H1 (cell line): ENCODE measurements around the gene MCEMP1. TPM values are rescaled to one million over a fixed set of nuclear protein-coding genes. Genes with fewer than 3 reads are reported as not detected.

ENCODE experiments used
- CTCF ChIA-PET: fragments of 300-600 bp; sonication (Branson Sonifier 250); formaldehyde crosslinking; loops from one replicate; lab custom pipeline; 2021; ENCODE audit not compliant: partially characterized antibody; lab: Charles Lee
- POLR2A ChIA-PET: fragments of 300-600 bp; sonication (Branson Sonifier 250); formaldehyde crosslinking; loops from one replicate; lab custom pipeline; 2021; ENCODE audit warnings: inconsistent platforms; ENCODE audit not compliant: partially characterized antibody; lab: Charles Lee
- DNase-seq, 2 experiments: peaks; one replicate each; pipeline versions ENCODE4 v3.0.0 to v3.0.0-alpha.2; 2010 to 2022; ENCODE audit warnings: low spot score in 2 of 2, low read depth in 1 of 2, mixed read lengths in 1 of 2
- FAIRE-seq: peaks from 2 replicates; lab custom pipeline; 2011; peaks lifted over from hg19 to GRCh38; lab: Jason Lieb, UNC
- H2AFZ ChIP-seq: 2 replicates; pipeline ENCODE4 v1.8.1; 2012; ENCODE audit warnings: low read length, inconsistent platforms
- H2AK5ac ChIP-seq: 2 replicates; pipeline ENCODE4 v1.6.1; 2013; ENCODE audit warnings: low read depth, low read length
- H2BK120ac ChIP-seq: replicated peaks from 2 replicates; pipeline ENCODE3; 2013; ENCODE audit warnings: low read depth, low read length, inconsistent platforms
- H2BK12ac ChIP-seq: 2 replicates; pipeline ENCODE4 v1.6.1; 2013; ENCODE audit warnings: low read depth, low read length
- H2BK15ac ChIP-seq: 2 replicates; pipeline ENCODE4 v1.6.1; 2013; ENCODE audit warnings: low read length
- H2BK20ac ChIP-seq: 2 replicates; pipeline ENCODE4 v1.6.1; 2013; ENCODE audit warnings: low read length
- H2BK5ac ChIP-seq: 2 replicates; pipeline ENCODE4 v1.6.1; 2013; ENCODE audit warnings: low read depth, low read length
- H3K14ac ChIP-seq: 2 replicates; pipeline ENCODE4 v1.6.1; 2013; ENCODE audit warnings: inconsistent platforms; ENCODE audit not compliant: insufficient read length
- H3K18ac ChIP-seq: 2 replicates; pipeline ENCODE4 v1.6.1; 2013; ENCODE audit warnings: low read length; ENCODE audit errors: extremely low read depth
- H3K23ac ChIP-seq: 2 replicates; pipeline ENCODE4 v1.6.1; 2013; ENCODE audit warnings: inconsistent platforms; ENCODE audit not compliant: insufficient read length
- H3K23me2 ChIP-seq: 2 replicates; pipeline ENCODE4 v1.6.1; 2013; ENCODE audit warnings: low read depth, low read length
- H3K27ac ChIP-seq: 2 replicates; pipeline ENCODE4 v1.6.1; 2011; ENCODE audit warnings: low read depth, low read length, inconsistent platforms
- H3K27me3 ChIP-seq, 4 experiments: replicated peaks in 1 of 4; 1 replicate in 1 of 4; 2 replicates in 3 of 4; pipeline versions ENCODE4 v1.6.1 to v1.8.1; 2011 to 2013; ENCODE audit warnings: low read length in 3 of 4, mild to moderate bottlenecking in 3 of 4, inconsistent platforms in 2 of 4, mixed read lengths in 2 of 4, moderate library complexity in 1 of 4; ENCODE audit not compliant: control insufficient read depth in 3 of 4, insufficient read depth in 3 of 4; ENCODE audit errors: extremely low read depth in 1 of 4
- H3K36me3 ChIP-seq, 4 experiments: 2 replicates each; pipeline versions ENCODE4 v1.6.1 to v1.8.1; 2011 to 2013; ENCODE audit warnings: mild to moderate bottlenecking in 4 of 4, low read length in 3 of 4, moderate library complexity in 2 of 4, control low read depth in 1 of 4, inconsistent platforms in 1 of 4; ENCODE audit not compliant: insufficient read depth in 4 of 4, control insufficient read depth in 2 of 4
- H3K4ac ChIP-seq: replicated peaks from 2 replicates; pipeline ENCODE3; 2013; ENCODE audit warnings: low read length, low read depth, mixed read lengths, inconsistent platforms; ENCODE audit not compliant: insufficient read length
- H3K4me1 ChIP-seq, 4 experiments: replicated peaks in 1 of 4; 1 replicate in 1 of 4; 2 replicates in 3 of 4; pipeline versions ENCODE4 v1.6.1 to v1.8.1; 2011 to 2013; ENCODE audit warnings: low read length in 3 of 4, inconsistent platforms in 2 of 4, mixed read lengths in 1 of 4; ENCODE audit not compliant: insufficient read depth in 4 of 4, control insufficient read depth in 3 of 4
- H3K4me2 ChIP-seq, 2 experiments: 2 replicates each; pipeline versions ENCODE4 v1.6.1 to v1.8.1; 2011 to 2013; ENCODE audit warnings: low read depth in 2 of 2, low read length in 2 of 2, control low read depth in 1 of 2, inconsistent platforms in 1 of 2, mild to moderate bottlenecking in 1 of 2; ENCODE audit not compliant: insufficient read depth in 1 of 2
- H3K4me3 ChIP-seq, 4 experiments: fragments of 200-600, 300-600 bp in 1 of 4; sonication (generic), shearing (Covaris generic), sonication (Bioruptor Twin) in 1 of 4; 2 replicates each; pipeline versions ENCODE4 v1.5.1 to v1.8.1; 2011 to 2016; ENCODE audit warnings: low read length in 4 of 4, low read depth in 3 of 4, control low read depth in 2 of 4, inconsistent platforms in 2 of 4, mild to moderate bottlenecking in 2 of 4, mixed read lengths in 1 of 4, moderate library complexity in 1 of 4; ENCODE audit not compliant: insufficient read depth in 2 of 4; ENCODE audit errors: extremely low read depth in 1 of 4
- H3K56ac ChIP-seq: replicated peaks from 2 replicates; pipeline ENCODE3; 2013; ENCODE audit warnings: low read depth, mild to moderate bottlenecking, mixed read lengths, low read length, inconsistent platforms; ENCODE audit not compliant: insufficient read length
- H3K79me1 ChIP-seq: 2 replicates; pipeline ENCODE4 v1.6.1; 2013; ENCODE audit warnings: low read depth, low read length, control low read depth
- H3K79me2 ChIP-seq, 2 experiments: 2 replicates each; pipeline versions ENCODE4 v1.6.1 to v1.8.1; 2012 to 2013; ENCODE audit warnings: low read length in 2 of 2, mild to moderate bottlenecking in 2 of 2, inconsistent platforms in 1 of 2; ENCODE audit not compliant: insufficient read depth in 2 of 2, control insufficient read depth in 1 of 2
- H3K9ac ChIP-seq, 4 experiments: replicated peaks in 1 of 4; 1 replicate in 1 of 4; 2 replicates in 3 of 4; pipeline versions ENCODE4 v1.6.1 to v1.8.1; 2011 to 2013; ENCODE audit warnings: low read depth in 3 of 4, low read length in 3 of 4, control low read depth in 2 of 4, mild to moderate bottlenecking in 2 of 4, moderate library complexity in 2 of 4, inconsistent platforms in 1 of 4; ENCODE audit errors: extremely low read depth in 1 of 4
- H3K9me3 ChIP-seq, 2 experiments: 2 replicates each; pipeline versions ENCODE4 v1.6.1 to v1.8.1; 2012 to 2013; ENCODE audit warnings: mild to moderate bottlenecking in 2 of 2, moderate library complexity in 2 of 2, control low read depth in 1 of 2, inconsistent platforms in 1 of 2, low read depth in 1 of 2, low read length in 1 of 2, mixed read lengths in 1 of 2; ENCODE audit not compliant: insufficient read depth in 2 of 2
- H4K20me1 ChIP-seq, 2 experiments: replicated peaks in 1 of 2; 2 replicates each; pipeline versions ENCODE3 to v1.8.1; 2011 to 2013; ENCODE audit warnings: inconsistent platforms in 2 of 2, low read length in 2 of 2, mild to moderate bottlenecking in 1 of 2; ENCODE audit not compliant: insufficient read depth in 2 of 2, control insufficient read depth in 1 of 2
- H4K5ac ChIP-seq: 2 replicates; pipeline ENCODE4 v1.6.1; 2013; ENCODE audit warnings: low read length, low read depth, mixed read lengths, inconsistent platforms; ENCODE audit not compliant: insufficient read length
- H4K8ac ChIP-seq: 2 replicates; pipeline ENCODE4 v1.8.0; 2013; ENCODE audit warnings: mild to moderate bottlenecking, moderate library complexity, low read length, inconsistent platforms; ENCODE audit not compliant: insufficient read depth; ENCODE audit errors: extremely low read depth
- H4K91ac ChIP-seq: replicated peaks from 2 replicates; pipeline ENCODE3; 2013; ENCODE audit warnings: low read length, mixed read lengths, inconsistent platforms; ENCODE audit not compliant: insufficient read length
- ASH2L ChIP-seq: fragments of 200-600, 300-600 bp; sonication (generic); IDR thresholded peaks from one replicate; pipeline ENCODE4 v1.7.1; 2017; ENCODE audit warnings: low read length
- BRCA1 ChIP-seq: IDR thresholded peaks from 2 replicates; pipeline ENCODE4 v1.6.1; 2012; ENCODE audit warnings: low read depth, low read length, improper control_type of control experiment
- CEBPB ChIP-seq: IDR thresholded peaks from 2 replicates; pipeline ENCODE4 v1.6.1; 2012; ENCODE audit warnings: low read depth, low read length
- CHD2 ChIP-seq: IDR thresholded peaks from 2 replicates; pipeline ENCODE4 v1.6.1; 2012; ENCODE audit warnings: low read length, improper control_type of control experiment
- EP300 ChIP-seq, 2 experiments: IDR thresholded peaks; 1 replicate in 1 of 2; 2 replicates in 1 of 2; pipeline ENCODE4 v1.6.1; 2011 to 2012; ENCODE audit warnings: low read depth in 2 of 2, low read length in 2 of 2, mild to moderate bottlenecking in 2 of 2, borderline replicate concordance in 1 of 2, inconsistent platforms in 1 of 2, moderate library complexity in 1 of 2
- FOSL1 ChIP-seq: IDR thresholded peaks from 2 replicates; pipeline ENCODE4 v1.6.1; 2011; ENCODE audit warnings: mild to moderate bottlenecking, low read depth, low read length, moderate library complexity; ENCODE audit not compliant: insufficient read depth
- JUN ChIP-seq: IDR thresholded peaks from 2 replicates; pipeline ENCODE4 v1.6.1; 2011; ENCODE audit warnings: low read depth, mild to moderate bottlenecking, improper control_type of control experiment, low read length
- KDM4A ChIP-seq: IDR thresholded peaks from one replicate; pipeline ENCODE4 v1.7.1; 2012; ENCODE audit warnings: low read depth, mild to moderate bottlenecking, moderate library complexity, low read length, inconsistent platforms; ENCODE audit not compliant: severe bottlenecking
- MAFK ChIP-seq: IDR thresholded peaks from 2 replicates; pipeline ENCODE4 v1.6.1; 2012; ENCODE audit warnings: low read depth, mild to moderate bottlenecking, improper control_type of control experiment, low read length
- NRF1 ChIP-seq: IDR thresholded peaks from 2 replicates; pipeline ENCODE4 v1.6.1; 2011; ENCODE audit warnings: mild to moderate bottlenecking, low read depth, low read length, improper control_type of control experiment
- RBBP5 ChIP-seq: IDR thresholded peaks from 2 replicates; pipeline ENCODE4 v1.7.1; 2012; ENCODE audit warnings: low read depth, mild to moderate bottlenecking, inconsistent platforms, low read length, moderate library complexity, borderline replicate concordance
- SIN3A ChIP-seq, 2 experiments: IDR thresholded peaks in 1 of 2; conservative IDR thresholded peaks in 1 of 2; 2 replicates each; pipeline ENCODE4 v1.6.1; 2011 to 2012; ENCODE audit warnings: low read length in 2 of 2, improper control_type of control experiment in 1 of 2, low read depth in 1 of 2, mild to moderate bottlenecking in 1 of 2
- SP1 ChIP-seq: IDR thresholded peaks from 2 replicates; pipeline ENCODE4 v1.6.1; 2011; ENCODE audit warnings: low read depth, low read length
- TAF7 ChIP-seq: optimal IDR thresholded peaks from 2 replicates; pipeline ENCODE3; 2011; ENCODE audit warnings: low read depth, mild to moderate bottlenecking, inconsistent platforms, low read length, moderate library complexity, borderline replicate concordance
- WGBS, 2 experiments: shearing (Covaris generic) in 1 of 2; methylation state at CpG; one replicate each; pipeline versions ENCODE4 v1.1.6 to v1.1.7; 2013 to 2015; ENCODE audit warnings: low lambda C conversion rate in 2 of 2, mixed read lengths in 2 of 2, inconsistent platforms in 1 of 2, low coverage in 1 of 2, missing lambda C conversion rate in 1 of 2; ENCODE audit not compliant: insufficient replicate concordance in 2 of 2, insufficient coverage in 1 of 2, insufficient read length in 1 of 2; ENCODE audit errors: extremely low coverage in 1 of 2, missing lambda C conversion rate in 1 of 2; 5-methylcytosine and 5-hydroxymethylcytosine counted together
- polyA plus RNA-seq, 7 experiments: library from polyadenylated mRNA; depleted of rRNA in 3 of 7; stranded (reverse) in 5 of 7; unstranded in 2 of 7; fragments of >200 nt in 5 of 7; fragments of 200-250 nt in 2 of 7; gene quantifications; 1 replicate in 5 of 7; 2 replicates in 1 of 7; 4 replicates in 1 of 7; pipeline versions ENCODE4 v1.2.1 to v1.2.3, GENCODE V29; 2011 to 2013; ENCODE audit warnings: missing spikeins in 2 of 7, mixed read lengths in 2 of 7
- total RNA-seq: library from RNA; stranded (reverse); fragmentation: NEBNext Ultra II Directional; extraction: Animal tissue kit (Norgen Biotek cat#: 25700); gene quantifications from 2 replicates; pipeline ENCODE4 v1.2.1, GENCODE V29; 2021

MCEMP1 gene
- total and polyA plus RNA-seq, 2 of the 8 experiments (the other 6 are each of a cell fraction or from before 2014, with no cell fraction given): not detected

- Histone ChIP-seq H3K9ac (no peak overlapping the region), H2BK12ac (no peak overlapping the region), H4K5ac (no peak overlapping the region), H3K9me3 (no peaks in the 10 kb centered on the region), H3K4me2 (peak overlapping the region; percentile 96 to 98; a peak in 3 of 4 replicates), H3K18ac (no peak overlapping the region; the same call in 1 of the 2 replicates), H3K79me1 (no peaks in the 10 kb centered on the region), H3K79me2 (no peaks in the 10 kb centered on the region), H3K4ac (no peak overlapping the region), H3K23ac (no peak overlapping the region), H2BK120ac (no peak overlapping the region), H3K36me3 (no peaks in the 10 kb centered on the region), H3K27ac (no peak overlapping the region), H3K27me3 (peaks cover 27 to 45% (median 43%) of the 10 kb centered on the region in 4 experiments), H3K14ac (no peak overlapping the region), H2BK20ac (no peak overlapping the region), H3K56ac (no peak overlapping the region), H2BK5ac (no peak overlapping the region), H4K20me1 (peaks cover 0 to 3% of the 10 kb centered on the region in 2 experiments), H3K4me3 (peak overlapping the region in 2 of 4 experiments; percentile 26 to 63; a peak in 2 of 8 replicates), H2BK15ac (peak overlapping the region; percentile 29; the same call in 1 of the 2 replicates), H3K23me2 (peaks cover 10% of the 10 kb centered on the region; the same call in 1 of the 2 replicates), H2AK5ac (no peak overlapping the region), H3K4me1 (peaks cover 0 to 15% (median 9%) of the 10 kb centered on the region in 4 experiments; a peak in 6 of 7 replicates), H2AFZ (peak overlapping the region; percentile 49; the same call in 1 of the 2 replicates), H4K8ac (peak overlapping the region; percentile 11; the same call in 1 of the 2 replicates), H4K91ac (no peak overlapping the region)
- ChIA-PET POLR2A (no interaction called here), CTCF (interaction anchor here (1.1 kb wide), 1 partner anchor 71 kb away, joined by 5 read pairs; no protein-coding TSS in a partner anchor)
- DNase-seq (peak in 1 of 2 experiments; percentile 60), FAIRE-seq (no peak)
- WGBS, 2 experiments: 47% methylated on average over 16 of the region's 16 CpGs; no CpG with 5 or more reads in 1 of the 2 experiments
- no peak for TF ChIP-seq TAF7
- TF ChIP-seq CHD2: no peak
- no peak for TF ChIP-seq EP300 (IDR thresholded peaks at IDR 0.05; ENCODE audit: borderline replicate concordance in 1 of 2, low read depth in 2 of 2, low read length in 2 of 2)
- TF ChIP-seq SP1: no peak
- no peak for TF ChIP-seq FOSL1
- TF ChIP-seq JUN: no peak
- no peak for TF ChIP-seq ASH2L
- no peak for TF ChIP-seq NRF1
- no peak for TF ChIP-seq CEBPB
- no peak for TF ChIP-seq BRCA1
- no peak for TF ChIP-seq RBBP5
- no peak for TF ChIP-seq KDM4A
- TF ChIP-seq SIN3A (conservative IDR thresholded peaks at IDR 0.05 in 1 of 2, IDR thresholded peaks at IDR 0.05 in 1 of 2; ENCODE audit: low read depth in 1 of 2, low read length in 2 of 2): no peak
- no peak for TF ChIP-seq MAFK
These were observed 52.3 kb downstream of the MCEMP1 start for GRCh38 chr19:7729211-7729610.
